Endothelial cell of umbilical vein (primary cell): ENCODE results near the gene SSTR5. TPM values are rescaled to one million over a fixed set of nuclear protein-coding genes. Genes with fewer than 3 reads are reported as not detected.

ENCODE experiments used
- BruUV-seq: library from RNA; stranded (reverse); fragments of 400-500 nt; replicated peaks from 2 replicates; lab custom pipeline; 2021; lab: Mats Ljungman, UMichigan
- CTCF ChIA-PET: fragments of 300-600, 350-600 bp; sonication (Branson Sonifier 250); formaldehyde crosslinking; loops from one replicate; lab custom pipeline; 2021; ENCODE audit warnings: antibody characterized with exemption, inconsistent platforms; lab: Charles Lee
- POLR2A ChIA-PET: fragments of 300-600, 350-600 bp; sonication (Branson Sonifier 250); formaldehyde crosslinking; loops from one replicate; lab custom pipeline; 2021; ENCODE audit warnings: antibody characterized with exemption, inconsistent platforms; lab: Charles Lee
- DNase-seq: peaks from one replicate; pipeline ENCODE4 v3.0.0-alpha.2; 2011; ENCODE audit warnings: low read depth, low spot score
- FAIRE-seq: peaks from 2 replicates; lab custom pipeline; 2011; peaks lifted over from hg19 to GRCh38; lab: Jason Lieb, UNC
- H2AFZ ChIP-seq: 2 replicates; pipeline ENCODE4 v1.6.0; 2012; ENCODE audit warnings: low read depth, low read length, control low read depth, inconsistent platforms
- H3K27ac ChIP-seq: 2 replicates; pipeline ENCODE4 v1.5.1; 2011; ENCODE audit warnings: low read depth, mild to moderate bottlenecking, control low read depth, low read length, moderate library complexity; ENCODE audit not compliant: insufficient read depth
- H3K27me3 ChIP-seq, 2 experiments: 2 replicates each; pipeline versions ENCODE4 v1.6.0 to v1.6.1; 2011; ENCODE audit warnings: low read length in 2 of 2, mixed read lengths in 1 of 2; ENCODE audit not compliant: control insufficient read depth in 2 of 2, insufficient read depth in 2 of 2
- H3K36me3 ChIP-seq, 2 experiments: 2 replicates in 1 of 2; 3 replicates in 1 of 2; pipeline ENCODE4 v1.5.1; 2011; ENCODE audit warnings: low read length in 2 of 2, mild to moderate bottlenecking in 1 of 2, moderate library complexity in 1 of 2; ENCODE audit not compliant: control insufficient read depth in 2 of 2, insufficient read depth in 2 of 2; ENCODE audit errors: extremely low read depth in 1 of 2
- H3K4me1 ChIP-seq: 3 replicates; pipeline ENCODE4 v1.5.1; 2011; ENCODE audit warnings: mild to moderate bottlenecking, low read length; ENCODE audit not compliant: control insufficient read depth, insufficient read depth; ENCODE audit errors: extremely low read depth
- H3K4me2 ChIP-seq: 2 replicates; pipeline ENCODE4 v1.6.1; 2011; ENCODE audit warnings: low read length, control low read depth, mixed read lengths; ENCODE audit not compliant: insufficient read depth
- H3K4me3 ChIP-seq, 3 experiments: fragments of 200-600 bp in 1 of 3; sonication (generic), shearing (Covaris generic) in 1 of 3; replicated peaks in 1 of 3; 2 replicates each; pipeline ENCODE4 v1.5.1; 2011 to 2016; ENCODE audit warnings: control low read depth in 3 of 3, low read length in 3 of 3, mild to moderate bottlenecking in 2 of 3, inconsistent platforms in 1 of 3, low read depth in 1 of 3, moderate library complexity in 1 of 3; ENCODE audit not compliant: insufficient read depth in 1 of 3
- H3K79me2 ChIP-seq: 2 replicates; pipeline ENCODE4 v1.6.0; 2012; ENCODE audit warnings: low read length, inconsistent platforms; ENCODE audit not compliant: control insufficient read depth, insufficient read depth
- H3K9ac ChIP-seq: replicated peaks from 2 replicates; pipeline ENCODE3; 2011; ENCODE audit warnings: low read length, control low read depth; ENCODE audit not compliant: insufficient read depth; ENCODE audit errors: extremely low read depth
- H3K9me1 ChIP-seq: replicated peaks from 3 replicates; pipeline ENCODE4 v1.6.0; 2011; ENCODE audit warnings: mild to moderate bottlenecking, low read length; ENCODE audit not compliant: control insufficient read depth, insufficient read depth; ENCODE audit errors: extremely low read depth
- H3K9me3 ChIP-seq: replicated peaks from 2 replicates; pipeline ENCODE4 v1.5.1; 2012; ENCODE audit warnings: low read length, inconsistent platforms; ENCODE audit not compliant: control insufficient read depth, insufficient read depth
- H4K20me1 ChIP-seq: replicated peaks from 2 replicates; pipeline ENCODE3; 2011; ENCODE audit warnings: mild to moderate bottlenecking, low read length; ENCODE audit not compliant: control insufficient read depth, insufficient read depth; ENCODE audit errors: extremely low read depth
- CTCF ChIP-seq, 2 donors: IDR thresholded peaks; 1 replicate in 1 of 2; 2 replicates in 1 of 2; pipeline ENCODE4 v1.5.1; 2011; ENCODE audit warnings: low read length in 2 of 2, mild to moderate bottlenecking in 2 of 2, moderate library complexity in 2 of 2, control low read depth in 1 of 2, inconsistent platforms in 1 of 2, low read depth in 1 of 2; ENCODE audit not compliant: insufficient read depth in 1 of 2; ENCODE audit errors: extremely low read depth in 1 of 2
- EZH2 ChIP-seq: IDR thresholded peaks from 2 replicates; pipeline ENCODE4 v1.6.1; 2012; ENCODE audit warnings: borderline replicate concordance, low read depth, mild to moderate bottlenecking, moderate library complexity, low read length, inconsistent platforms; ENCODE audit not compliant: severe bottlenecking
- FOS ChIP-seq: IDR thresholded peaks from 2 replicates; pipeline ENCODE4 v1.6.1; 2011; ENCODE audit warnings: mild to moderate bottlenecking, low read length, moderate library complexity, borderline replicate concordance; ENCODE audit not compliant: insufficient read depth
- GATA2 ChIP-seq: IDR thresholded peaks from 2 replicates; pipeline ENCODE4 v1.7.0; 2011; ENCODE audit warnings: low read depth, mild to moderate bottlenecking, moderate library complexity, mixed read lengths, low read length; ENCODE audit not compliant: insufficient read length, insufficient read depth
- JUN ChIP-seq: IDR thresholded peaks from 2 replicates; pipeline ENCODE4 v1.6.1; 2011; ENCODE audit warnings: borderline replicate concordance, low read depth; ENCODE audit not compliant: insufficient read length, insufficient read depth
- MAX ChIP-seq: IDR thresholded peaks from 2 replicates; pipeline ENCODE4 v1.6.1; 2011; ENCODE audit not compliant: insufficient read depth, insufficient read length
- MYC ChIP-seq: IDR thresholded peaks from one replicate; pipeline ENCODE4 v1.6.1; 2011; ENCODE audit warnings: mild to moderate bottlenecking, low read depth, low read length
- POLR2A ChIP-seq: IDR thresholded peaks from 2 replicates; pipeline ENCODE4 v1.6.1; 2012; ENCODE audit warnings: low read depth, mild to moderate bottlenecking, control low read depth, low read length
- POLR2AphosphoS5 ChIP-seq: IDR thresholded peaks from 2 replicates; pipeline ENCODE4 v1.6.1; 2012; ENCODE audit warnings: low read depth, mild to moderate bottlenecking, control low read depth, low read length, moderate library complexity; ENCODE audit not compliant: insufficient read depth
- dilution Hi-C: fragments of 300-500 bp; cut with MboI; formaldehyde crosslinking; loops from one replicate; pipeline ENCODE4 v1.15.0; 2019; ENCODE audit warnings: low sequenced_read_pairs; ENCODE audit not compliant: extremely low pct_ligation_motif_present
- intact Hi-C: fragments of 100-400 bp; cut with micrococcal nuclease; formaldehyde crosslinking; loops from one replicate; pipeline ENCODE4 v1.10.0; 2022
- polyA plus RNA-seq, 4 experiments: library from polyadenylated mRNA; depleted of rRNA in 3 of 4; stranded (reverse) in 3 of 4; unstranded in 1 of 4; fragments of >200 nt; gene quantifications; 2 replicates each; pipeline versions ENCODE4 v1.2.1 to v1.2.3, GENCODE V29; 2011 to 2012; ENCODE audit warnings: missing spikeins in 1 of 4
- total RNA-seq: library from RNA; stranded (reverse); gene quantifications from 2 replicates; pipeline ENCODE4 v1.2.3, GENCODE V29; 2021

The SSTR5 gene
- total and polyA plus RNA-seq, 2 donors (not counting 3 experiments of a cell fraction or from before 2014, with no cell fraction given): 0.24 to 0.52 TPM

GRCh38 chr16:1050921-1051320 is 21.6 kb upstream of the SSTR5 start:
- FAIRE-seq: no peak

More at GRCh38 chr16:1050921-1051320, 21.6 kb upstream of the SSTR5 start:
- no peaks in the 10 kb centered on the region for H3K27me3 ChIP-seq
- dilution Hi-C loops: no loop called here
- no peak overlapping the region for H3K4me2 ChIP-seq
- CTCF ChIA-PET: interaction anchor here (2.6 kb wide), 1 partner anchor 52 kb away, joined by 7 read pairs; no protein-coding TSS in a partner anchor
- no peaks in the 10 kb centered on the region for H3K9me3 ChIP-seq
- intact Hi-C loops: no loop called here
- no peaks in the 10 kb centered on the region for H3K79me2 ChIP-seq
- POLR2A ChIA-PET: no interaction called here
- no peak overlapping the region for H2AFZ ChIP-seq
- no peak overlapping the region for H3K4me3 ChIP-seq
- no TSS peak for BruUV-seq
- no peaks in the 10 kb centered on the region for H3K9me1 ChIP-seq
- no peak overlapping the region for H3K27ac ChIP-seq
- H4K20me1 ChIP-seq: no peaks in the 10 kb centered on the region
- no peak overlapping the region for H3K9ac ChIP-seq
- DNase-seq: no peak
- no peaks in the 10 kb centered on the region for H3K36me3 ChIP-seq
- H3K4me1 ChIP-seq: no peaks in the 10 kb centered on the region
- no peak for TF ChIP-seq CTCF (IDR thresholded peaks at IDR 0.05; ENCODE audit: extremely low read depth in 1 of 2, insufficient read depth in 1 of 2, low read depth in 1 of 2, low read length in 2 of 2)
- TF ChIP-seq GATA2: no peak
- no peak for TF ChIP-seq FOS
- no peak for TF ChIP-seq POLR2A
- TF ChIP-seq MAX: no peak
- no peak for TF ChIP-seq JUN
- TF ChIP-seq EZH2: no peak
- no peak for TF ChIP-seq POLR2AphosphoS5
- TF ChIP-seq MYC: no peak
